Brain pericyte (primary cell): ENCODE measurements around the gene ZNRF1.

Experiments used
- DNase-seq: peaks from one replicate; pipeline ENCODE4 v3.0.0-alpha.2; 2012; ENCODE audit warnings: low read depth, low spot score

ZNRF1 gene

DNA sequence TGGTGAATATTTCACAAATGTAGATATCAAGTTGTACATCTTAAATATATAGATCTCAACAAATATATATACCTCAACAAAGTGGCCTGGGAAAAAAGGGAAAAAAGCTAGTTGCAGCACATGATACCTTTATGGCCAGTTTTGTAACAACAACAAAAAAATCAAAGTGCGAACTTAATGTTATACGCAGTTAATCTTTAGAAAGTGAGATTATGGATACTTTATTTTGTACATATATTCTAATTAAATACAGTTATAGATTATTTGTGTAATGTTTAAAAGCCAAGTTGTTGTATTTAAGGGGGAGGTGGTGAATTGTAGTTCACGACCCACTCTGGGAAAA lies 149.1 kb downstream of the ZNRF1 start:
- DNase-seq = no peak

DNA sequence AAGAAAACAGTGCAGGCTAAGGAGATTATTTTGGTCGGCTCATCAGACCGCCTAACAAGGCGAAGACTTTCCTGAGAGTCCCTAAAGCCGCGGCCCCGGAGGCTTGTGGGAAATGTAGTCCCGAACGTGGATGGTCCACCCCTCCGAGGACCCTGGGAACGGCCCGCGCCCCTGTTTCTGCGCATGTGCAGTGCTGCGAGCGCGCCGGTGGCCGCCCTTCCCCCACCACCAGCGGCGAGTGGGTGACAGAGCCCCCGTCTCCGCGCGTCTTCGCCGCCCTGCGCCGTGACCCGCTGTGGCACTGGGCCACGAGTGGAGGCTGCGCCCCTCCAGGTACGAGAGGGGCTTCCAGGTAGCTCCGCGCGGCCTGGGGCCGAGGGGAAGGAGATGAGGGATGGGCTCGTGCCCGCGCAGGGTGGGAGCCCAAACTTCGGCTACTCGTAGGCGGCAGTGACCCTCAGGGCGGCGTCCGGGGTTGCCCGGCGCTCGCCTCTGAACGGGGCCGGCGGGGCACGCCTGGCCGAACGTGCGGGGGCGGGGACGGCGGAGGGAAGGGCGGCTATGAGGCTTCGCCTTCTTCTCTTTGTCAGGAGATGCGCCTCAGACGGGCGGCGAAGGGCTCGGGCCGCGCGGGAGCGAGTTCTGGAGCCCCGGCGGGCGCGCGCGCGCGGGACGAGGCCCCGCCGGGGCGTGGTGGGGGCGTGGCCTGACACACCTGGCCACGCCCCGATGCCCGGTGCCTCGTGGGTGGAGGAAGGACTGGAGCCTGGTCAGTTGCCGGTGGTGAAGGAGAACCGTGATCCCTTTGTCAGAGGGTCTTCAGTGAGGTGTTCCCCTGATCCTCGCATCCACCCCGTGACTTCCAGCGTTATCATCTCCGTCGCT lies 149.7 kb downstream of the ZNRF1 start, which contains the start of gene ZFP1:
ZFP1 (plus strand) TSS at position 214 of the 885 bp plus-strand sequence. CDS start 4,428 bp downstream, outside the sequence.
- DNase-seq = peak; percentile 60

GRCh38 chr16:75151798-75152197 lies 153.0 kb downstream of the ZNRF1 start:
- no peak for DNase-seq

- no peak for DNase-seq
Measured at GRCh38 chr16:75152635-75153034, 153.8 kb downstream of the ZNRF1 start.

- DNase-seq = no peak
Measured at GRCh38 chr16:75160386-75160785, 161.6 kb downstream of the ZNRF1 start.
